Hematopoietic multipotent progenitor cell treated with erythropoietin and hydrocortisone succinate and interleukin-3 and kit ligand, for 4 days (in vitro differentiated cells): ENCODE data around the gene TEX13A.
"Not testable (repeated sequence)": the region's sequence is repeated elsewhere in the genome, so short reads cannot be mapped to it uniquely, and the experiment has no call there.

ENCODE experiments used
- DNase-seq: peaks from one replicate; pipeline ENCODE4 v3.0.0-alpha.2; 2015

TEX13A gene, protein sequence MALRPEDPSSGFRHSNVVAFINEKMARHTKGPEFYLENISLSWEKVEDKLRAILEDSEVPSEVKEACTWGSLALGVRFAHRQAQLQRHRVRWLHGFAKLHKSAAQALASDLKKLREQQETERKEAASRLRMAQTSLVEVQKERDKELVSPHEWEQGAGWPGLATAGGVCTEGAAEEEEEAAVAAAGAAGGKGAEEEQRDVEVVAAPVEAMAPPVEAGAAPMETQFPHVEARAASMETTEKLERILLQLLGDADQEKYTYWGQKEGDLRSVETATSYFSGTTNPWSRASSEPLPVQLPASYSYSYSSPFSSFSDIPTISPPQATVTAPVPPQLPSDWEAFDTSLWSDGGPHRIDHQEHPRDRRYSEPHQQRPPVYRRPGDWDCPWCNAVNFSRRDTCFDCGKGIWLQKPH

DNA sequence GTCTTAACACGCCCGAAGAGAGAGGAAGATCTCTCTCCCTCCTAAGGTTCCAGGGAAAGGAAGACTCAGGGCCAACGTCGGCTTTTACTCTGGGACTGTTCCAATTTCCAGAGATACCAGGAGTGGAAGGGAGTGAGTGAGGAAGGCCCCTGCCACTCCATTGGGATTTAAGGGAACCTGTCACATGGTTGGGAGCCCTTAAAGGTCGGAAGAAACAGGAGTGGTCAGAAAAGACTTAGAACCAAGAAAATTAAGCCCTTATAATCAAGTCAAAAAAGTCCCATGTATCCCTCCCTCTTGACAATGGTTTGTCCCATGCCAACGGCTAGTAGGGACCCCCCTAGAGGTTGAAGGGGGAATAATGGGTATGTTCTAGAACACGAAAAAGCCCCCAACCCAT is at the start of gene TEX13A:
TEX13A (minus strand) TSS at position 59 of the 400 bp plus-strand sequence. CDS start 297 bp downstream, outside the sequence.
- no peak for DNase-seq

DNA sequence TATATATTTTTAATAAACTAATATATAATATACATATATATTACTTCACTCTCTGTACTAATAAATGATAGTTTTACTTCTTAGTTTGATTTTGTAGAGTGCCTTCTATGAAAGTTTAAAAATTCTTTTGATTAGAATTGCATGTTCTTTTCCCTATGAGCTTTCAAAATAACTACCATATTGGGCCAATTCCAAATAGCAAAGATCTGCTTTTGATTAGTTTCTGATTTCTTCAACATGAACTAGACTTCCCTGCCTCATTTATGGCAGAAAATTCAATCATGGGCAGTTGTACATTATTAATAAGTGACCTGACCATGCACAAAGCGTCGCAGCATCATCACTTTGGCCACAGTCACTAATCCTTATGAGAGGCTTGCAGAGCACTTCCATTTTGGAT is 48.9 kb upstream of the TEX13A start:
- no peak for DNase-seq

DNA sequence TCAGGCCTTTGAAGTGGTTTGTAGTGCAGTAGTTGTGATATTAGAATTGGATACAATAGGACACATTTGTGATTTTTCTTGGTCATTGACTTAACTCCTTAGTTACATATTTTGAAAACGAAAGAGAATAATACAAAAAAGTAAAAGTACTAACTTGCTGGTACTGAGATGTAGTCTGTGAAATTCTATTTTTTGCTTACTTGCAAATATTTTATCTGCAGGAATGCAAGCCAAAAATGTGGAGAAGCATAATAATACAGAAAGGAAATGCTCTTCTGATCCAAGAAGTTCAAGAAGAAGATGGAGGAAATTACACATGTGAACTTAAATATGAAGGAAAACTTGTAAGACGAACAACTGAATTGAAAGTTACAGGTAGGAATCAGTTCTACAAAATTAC is 46.7 kb upstream of the TEX13A start:
- DNase-seq, result no peak

DNA sequence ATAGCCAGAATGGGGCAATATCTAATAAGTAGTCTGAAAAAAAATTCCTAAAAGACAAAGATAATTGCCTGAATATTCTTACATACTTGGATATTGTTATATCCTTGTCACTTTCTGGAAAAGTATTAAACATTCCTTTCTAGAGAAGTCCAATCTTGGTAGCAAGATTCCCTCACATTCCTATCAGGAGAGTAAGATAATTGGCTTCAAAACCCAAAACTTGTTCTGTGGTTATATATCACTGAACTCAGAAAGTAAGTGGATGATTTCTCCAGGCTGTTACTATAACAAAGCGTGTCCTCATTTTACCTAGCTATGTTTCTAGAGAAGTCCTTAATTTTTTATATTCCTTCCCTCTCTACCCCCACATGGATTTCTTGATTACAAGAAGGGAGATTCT is 46.0 kb upstream of the TEX13A start:
- no peak for DNase-seq

DNA sequence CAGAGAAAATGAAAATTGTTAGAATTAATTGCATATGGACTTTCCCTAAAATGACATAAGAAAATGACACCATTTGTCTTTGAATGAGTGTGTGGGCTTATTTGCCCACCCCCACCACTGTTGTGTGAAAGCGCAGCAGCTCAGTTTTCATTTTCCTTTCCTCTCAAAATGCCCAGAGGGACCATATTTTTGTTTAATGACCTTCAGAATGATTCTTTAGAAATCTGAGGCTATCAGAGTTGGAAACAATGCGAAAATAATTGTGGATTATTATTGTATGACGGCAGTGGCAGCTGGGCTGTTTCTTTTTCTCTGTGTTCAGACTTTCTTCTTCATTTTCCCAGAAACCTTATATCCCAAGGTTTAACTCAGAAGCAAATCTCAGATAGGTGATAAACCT is 44.6 kb upstream of the TEX13A start:
- DNase-seq, result no peak

DNA sequence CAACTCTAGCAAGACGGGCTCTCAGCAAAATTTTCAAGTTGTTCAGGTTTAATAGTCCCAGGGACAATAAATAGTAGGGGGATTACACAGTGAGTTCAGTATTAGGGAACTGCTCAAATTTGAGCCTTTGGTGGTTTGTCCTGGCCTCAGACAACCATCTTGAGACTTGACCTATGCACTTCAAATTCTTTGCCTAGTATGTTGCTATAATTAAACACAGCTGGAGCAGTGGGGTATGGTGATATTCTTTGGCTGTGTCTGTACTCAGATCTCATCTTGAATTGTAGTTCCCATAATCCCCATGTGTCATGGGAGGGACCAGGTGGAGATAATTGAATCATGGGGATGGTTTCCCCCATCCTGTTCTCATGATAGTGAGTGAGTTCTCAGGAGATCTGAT is 43.3 kb upstream of the TEX13A start:
- DNase-seq, result no peak

DNA sequence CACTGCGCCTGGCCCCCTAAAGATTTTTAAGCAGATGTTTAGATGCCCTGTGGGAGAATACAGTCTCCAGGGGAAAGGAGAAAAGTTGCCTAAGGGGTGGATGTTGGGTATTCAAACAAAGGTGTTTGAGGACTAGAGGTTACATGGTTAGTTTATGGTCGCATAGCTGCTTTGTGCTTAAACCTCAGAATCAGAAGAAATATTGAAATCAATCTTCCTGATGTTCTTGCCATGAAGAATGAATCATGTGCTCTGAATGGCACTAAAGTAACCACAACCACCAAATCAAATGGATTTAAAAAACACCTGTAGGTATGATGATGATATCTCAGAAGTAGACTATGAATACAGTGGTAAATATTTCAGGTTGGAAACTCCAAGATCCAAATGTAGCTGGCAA is 42.7 kb upstream of the TEX13A start:
- no peak for DNase-seq

DNA sequence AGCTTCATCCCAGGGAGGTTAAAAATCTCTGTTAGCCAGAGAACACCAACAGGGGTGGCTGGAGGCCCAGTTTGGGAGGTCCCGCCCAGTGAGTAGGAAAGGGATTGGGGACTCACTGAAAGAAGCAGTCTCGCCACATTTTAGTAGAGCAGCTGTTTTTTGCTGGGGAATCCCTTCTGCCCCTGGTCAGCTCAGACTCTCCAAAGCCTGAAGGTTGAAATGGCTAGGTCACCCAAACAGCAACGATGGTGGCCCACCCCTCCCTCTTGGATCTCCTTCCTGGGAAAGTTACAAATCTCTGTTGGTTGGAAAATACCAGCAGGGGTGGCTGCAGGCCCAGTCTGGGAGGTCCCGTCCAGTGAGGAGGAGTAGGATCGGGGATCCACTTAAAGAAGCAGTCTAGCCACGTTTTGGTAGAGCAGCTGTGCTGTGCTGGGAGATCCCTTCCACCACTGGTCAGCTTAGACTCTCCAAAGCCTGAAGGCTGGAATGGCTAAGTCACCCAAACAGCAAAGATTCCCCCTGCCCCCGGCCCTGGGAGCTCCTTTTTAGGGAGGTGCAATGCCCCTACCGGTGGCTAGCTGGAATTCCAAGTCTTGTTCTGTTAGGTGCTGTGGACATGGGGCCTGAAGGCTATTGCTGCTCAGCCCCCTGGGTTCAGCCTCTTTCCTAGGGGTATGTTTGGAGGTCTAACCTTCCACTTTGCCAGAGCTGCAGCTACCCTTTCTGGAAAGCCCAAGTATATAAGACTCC is 40.0 kb upstream of the TEX13A start:
- DNase-seq, result no peak

DNA sequence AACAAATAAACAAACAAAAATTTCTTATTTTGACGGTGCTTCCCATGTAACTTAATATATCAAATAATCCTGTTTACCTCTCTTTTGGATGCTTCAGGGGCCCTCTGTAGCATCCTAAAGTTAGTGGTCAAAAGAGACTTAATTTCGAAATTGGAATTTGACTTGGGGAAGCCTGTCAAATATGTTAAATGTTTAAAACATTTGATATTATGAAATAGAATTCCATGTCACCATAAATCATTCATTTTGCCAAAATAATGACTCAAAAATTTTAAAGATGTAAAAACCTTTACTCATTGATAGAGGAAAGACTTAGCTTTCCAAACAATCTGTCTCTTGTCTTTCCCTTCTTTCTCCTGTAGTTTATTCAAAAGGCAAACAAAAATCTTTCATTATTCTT is 20.6 kb upstream of the TEX13A start:
- DNase-seq, result no peak

DNA sequence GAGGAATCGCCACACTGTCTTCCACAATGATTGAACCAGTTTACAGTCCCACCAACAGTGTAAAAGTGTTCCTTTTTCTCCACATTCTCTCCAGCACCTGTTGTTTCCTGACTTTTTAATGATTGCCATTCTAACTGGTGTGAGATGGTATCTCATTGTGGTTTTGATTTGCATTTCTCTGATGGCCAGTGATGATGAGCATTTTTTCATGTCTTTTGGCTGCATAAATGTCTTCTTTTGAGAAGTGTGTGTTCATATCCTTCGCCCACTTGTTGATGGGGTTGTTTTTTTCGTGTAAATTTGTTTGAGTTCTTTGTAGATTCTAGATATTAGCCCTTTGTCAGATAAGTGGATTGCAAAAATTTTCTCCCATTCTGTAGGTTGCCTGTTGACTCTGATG is 16.9 kb upstream of the TEX13A start:
- DNase-seq, result not testable (repeated sequence)

DNA sequence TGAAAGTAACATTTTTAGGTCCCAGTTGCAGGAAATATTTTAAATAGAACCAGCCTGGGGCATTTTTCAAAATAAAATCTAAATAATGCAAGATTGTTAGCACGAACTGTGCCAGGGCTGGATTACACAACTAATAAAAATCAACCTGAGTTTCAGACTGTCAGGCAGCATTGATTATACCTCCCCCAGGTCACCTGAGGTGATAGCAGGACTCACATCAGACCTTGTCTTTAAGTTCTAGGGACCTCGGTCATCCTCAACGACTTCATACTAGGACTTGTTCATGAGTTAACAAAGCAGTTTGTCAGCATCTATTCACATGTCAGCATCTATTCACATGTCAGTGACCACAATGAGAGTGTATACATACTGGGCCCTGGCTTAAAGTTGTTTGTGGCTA is 8.7 kb upstream of the TEX13A start:
- no peak for DNase-seq

DNA sequence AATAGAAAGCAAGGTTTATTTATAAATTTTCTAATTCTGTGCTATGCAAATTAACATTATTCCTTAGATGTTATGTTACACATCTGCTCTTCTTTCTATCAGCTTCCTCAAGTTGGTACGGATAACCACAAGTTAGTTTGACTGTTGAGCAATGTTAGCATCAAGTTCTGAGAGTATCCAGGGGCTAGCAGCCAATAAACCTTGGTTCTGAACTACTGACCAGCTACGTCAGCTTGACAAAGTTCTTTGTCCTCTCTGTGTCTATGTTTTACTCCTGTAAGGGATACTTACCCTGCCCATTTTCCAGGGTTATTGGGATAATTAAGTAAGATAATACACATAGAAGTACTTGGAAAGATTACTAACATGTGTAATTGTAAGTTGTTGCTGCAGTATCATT is 8.1 kb upstream of the TEX13A start:
- DNase-seq, result no peak

DNA sequence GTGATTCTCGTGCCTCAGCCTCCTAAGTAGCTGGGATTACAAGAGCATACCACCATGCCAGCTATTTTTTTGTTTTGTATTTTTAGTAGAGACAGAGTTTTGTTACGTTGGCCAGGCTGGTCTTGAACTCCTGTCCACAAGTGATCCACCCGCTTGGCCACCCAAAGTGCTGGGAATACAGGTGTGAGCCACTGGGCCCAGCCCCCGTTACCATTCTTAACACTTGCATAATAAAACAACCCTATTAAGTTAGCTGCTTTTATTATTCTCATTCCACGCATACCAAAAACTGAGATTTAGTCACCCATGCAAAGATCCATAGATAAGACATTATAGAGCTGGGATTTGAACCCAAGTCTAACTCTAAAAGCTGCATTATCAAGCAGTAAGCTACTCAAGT is 6.0 kb upstream of the TEX13A start:
- DNase-seq, result no peak

DNA sequence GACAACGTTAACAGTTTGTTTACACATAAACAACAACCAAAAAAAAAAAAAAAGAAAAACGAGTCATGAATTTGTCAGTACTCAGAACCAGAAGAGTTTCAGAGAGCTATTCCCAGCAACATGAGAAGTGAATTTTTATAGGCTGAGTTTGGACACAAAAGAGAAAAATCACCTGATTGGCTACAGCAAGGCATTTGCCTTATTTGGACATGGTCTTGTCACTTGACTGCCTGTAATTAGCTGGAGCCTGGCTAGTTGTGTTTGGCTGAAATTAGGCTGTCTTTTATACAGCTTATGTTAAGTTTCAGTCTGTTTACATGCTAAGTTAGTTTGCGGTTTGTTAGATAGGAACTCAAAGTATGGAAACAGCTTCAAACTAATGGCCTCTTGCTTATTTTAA is 880 bp upstream of the TEX13A start:
- no peak for DNase-seq

DNA sequence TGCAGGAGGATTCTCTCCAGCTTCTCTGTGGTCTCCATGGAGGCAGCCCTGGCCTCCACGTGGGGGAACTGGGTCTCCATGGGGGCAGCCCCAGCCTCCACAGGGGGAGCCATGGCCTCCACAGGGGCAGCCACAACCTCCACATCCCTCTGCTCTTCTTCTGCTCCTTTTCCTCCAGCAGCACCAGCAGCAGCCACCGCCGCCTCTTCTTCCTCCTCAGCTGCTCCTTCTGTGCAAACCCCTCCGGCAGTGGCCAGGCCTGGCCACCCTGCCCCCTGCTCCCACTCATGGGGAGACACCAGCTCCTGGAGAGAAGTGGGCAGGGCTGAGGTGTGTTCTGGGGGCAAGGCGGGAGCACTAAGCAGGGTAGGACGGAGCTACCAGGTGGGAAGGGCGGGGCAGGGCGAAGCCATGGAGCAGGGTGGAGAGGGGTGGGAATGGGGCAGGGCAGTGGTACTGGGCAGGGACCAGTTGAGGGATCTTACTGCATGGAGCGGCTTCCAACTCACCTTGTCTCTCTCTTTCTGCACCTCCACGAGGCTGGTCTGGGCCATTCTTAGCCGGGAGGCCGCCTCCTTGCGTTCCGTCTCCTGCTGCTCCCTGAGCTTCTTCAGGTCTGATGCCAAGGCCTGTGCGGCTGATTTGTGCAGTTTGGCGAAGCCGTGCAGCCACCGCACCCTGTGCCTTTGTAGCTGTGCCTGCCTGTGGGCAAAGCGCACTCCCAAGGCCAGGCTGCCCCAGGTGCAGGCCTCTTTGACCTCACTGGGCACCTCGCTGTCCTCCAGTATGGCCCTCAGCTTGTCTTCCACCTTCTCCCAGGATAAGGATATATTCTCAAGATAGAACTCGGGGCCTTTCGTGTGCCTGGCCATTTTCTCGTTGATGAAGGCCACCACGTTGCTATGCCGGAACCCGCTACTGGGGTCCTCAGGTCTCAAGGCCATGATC is 766 bp downstream of the TEX13A start:
- no peak for DNase-seq

DNA sequence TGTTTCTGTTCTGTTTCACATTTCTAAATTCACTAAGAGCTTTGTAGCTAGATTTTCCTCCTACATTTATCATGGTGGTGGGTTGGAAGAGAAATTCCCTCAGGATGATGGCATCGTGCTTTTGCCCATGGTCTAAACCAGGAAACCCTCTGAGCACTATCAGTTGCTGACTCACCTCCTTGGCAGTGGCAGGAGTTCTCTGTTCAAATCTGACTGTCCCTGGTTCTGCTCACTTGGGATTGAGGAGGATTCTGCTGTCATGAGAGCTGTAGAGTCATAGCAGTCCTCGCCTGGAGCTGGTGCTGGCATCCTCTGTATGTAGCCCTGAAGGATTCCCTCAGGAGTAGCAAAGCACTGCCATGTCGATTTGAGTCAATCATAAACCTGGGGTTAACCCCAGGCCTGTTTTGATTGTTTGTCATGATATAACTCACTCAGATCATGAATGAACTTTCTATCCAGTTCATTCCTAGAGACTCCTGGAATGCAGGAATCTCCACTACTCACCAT is 9.4 kb downstream of the TEX13A start:
- DNase-seq, result no peak

DNA sequence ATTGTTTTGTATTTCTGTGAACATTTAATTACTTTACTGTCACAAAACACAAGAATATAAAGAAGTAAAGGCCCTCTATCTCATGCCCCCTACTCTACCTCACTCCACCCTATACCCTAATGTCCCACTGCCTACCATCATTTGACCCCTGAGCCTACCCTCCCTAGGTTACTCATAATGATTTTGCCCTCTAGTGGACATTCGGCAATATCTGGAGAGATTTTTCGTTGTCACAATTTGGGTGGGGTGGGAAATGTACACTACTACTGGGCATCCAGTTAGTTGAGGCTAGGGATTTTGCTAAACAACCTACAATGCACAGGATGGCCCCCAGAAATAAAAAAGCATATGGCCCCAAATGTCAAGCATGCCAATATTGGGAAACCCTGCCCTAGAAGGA is 10.2 kb downstream of the TEX13A start:
- peak; percentile 2 for DNase-seq

DNA sequence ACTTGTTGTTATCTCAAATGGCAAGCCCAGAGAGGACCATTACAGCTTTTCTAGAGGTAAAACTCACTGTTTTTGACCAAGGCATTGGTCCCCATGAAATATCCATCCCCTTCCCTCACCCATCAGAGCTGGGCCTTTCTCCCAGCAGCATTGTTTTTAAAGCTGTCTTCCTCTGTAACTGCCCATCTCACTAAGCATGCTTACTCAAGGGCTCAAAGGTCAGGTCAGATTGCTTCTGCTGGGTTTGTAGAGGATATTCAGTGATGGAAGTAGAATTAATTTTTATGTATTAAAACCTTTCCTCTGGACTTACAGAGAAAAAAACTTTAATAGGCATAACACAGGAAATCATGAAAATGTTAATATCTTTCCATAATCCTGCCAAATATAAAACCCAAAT is 11.1 kb downstream of the TEX13A start:
- no peak for DNase-seq

DNA sequence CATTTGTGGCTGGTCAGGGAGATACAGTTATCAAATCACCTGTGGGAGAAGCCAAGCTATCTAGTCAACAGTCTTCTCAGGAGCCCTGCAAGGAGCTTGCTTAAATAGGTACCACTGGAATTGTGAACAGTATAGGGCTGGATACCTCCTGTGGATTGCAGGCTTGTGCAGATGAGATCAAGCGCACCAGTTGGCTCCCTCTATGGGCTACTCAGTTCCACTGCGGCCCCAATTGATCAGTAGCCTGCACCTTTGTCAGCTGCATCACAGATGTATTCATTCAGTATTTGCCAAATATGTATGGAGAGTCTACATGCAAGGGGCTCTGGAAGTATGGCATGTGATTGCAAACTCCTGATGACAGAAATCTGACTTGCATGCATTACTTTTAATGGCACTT is 28.6 kb downstream of the TEX13A start:
- peak; percentile 14 for DNase-seq

DNA sequence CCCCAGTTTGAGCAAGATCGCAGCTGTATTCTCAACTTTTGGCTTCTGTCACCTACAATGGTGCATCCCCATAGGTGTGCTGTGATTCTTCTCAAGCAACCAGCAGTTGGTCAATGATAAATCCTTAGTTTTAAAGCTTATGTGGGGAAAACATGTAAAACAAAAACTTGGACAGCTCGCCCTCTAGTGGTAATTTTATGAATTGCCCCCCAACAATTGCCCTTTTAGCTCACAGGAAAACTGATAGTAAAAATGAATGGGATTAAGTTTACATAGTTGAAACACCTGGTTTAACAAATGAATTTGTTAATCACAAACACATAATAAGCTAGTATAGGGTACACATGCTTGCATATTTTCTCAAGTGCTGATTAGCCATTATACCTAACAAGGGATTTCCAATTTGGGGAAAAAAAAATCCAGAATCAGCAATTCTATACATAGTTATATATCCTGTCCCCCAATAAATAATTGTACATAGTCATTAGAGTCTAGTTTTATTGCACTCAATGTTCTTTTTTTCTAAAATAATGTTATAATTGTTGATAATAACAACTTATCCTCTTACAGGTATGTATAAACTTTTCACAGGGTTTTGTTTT is 30.1 kb downstream of the TEX13A start:
- DNase-seq, result peak; percentile 42

DNA sequence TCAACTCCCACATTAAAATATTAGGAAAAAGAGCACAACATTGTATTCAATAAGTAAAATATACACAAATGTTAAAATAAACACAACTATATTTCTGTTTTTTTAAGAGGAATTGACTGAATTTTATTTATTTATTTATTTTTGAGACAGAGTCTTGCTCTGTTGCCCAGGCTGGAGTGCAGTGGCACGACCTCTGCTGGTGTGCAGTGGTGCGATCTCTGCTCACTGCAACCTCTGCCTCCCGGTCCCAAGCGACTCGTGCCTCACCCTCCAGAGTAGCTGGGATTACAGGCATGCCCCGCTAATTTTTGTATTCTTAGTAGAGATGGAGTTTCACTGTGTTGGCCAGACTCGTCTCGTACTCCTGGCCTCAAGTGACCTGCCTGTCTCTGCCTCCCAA is 31.4 kb downstream of the TEX13A start:
- no peak for DNase-seq

DNA sequence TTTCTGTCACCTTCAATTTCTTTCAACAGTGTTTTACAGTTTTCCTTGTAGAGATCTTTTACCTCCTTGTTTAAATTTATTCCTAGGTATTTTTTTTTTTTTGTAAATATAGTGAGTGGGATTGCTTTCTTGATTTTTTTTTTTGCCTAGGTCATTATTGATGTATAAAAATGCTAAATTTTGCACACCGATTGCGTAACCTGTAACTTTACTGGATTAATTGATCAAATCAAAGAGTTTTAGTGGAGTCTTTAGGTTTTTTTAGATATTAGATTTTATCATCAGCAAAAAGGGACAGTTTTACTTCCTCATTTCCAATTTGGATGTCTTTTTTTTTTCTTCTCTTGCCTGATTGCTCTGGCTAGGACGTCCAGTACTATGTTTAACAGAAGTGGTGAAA is 40.9 kb downstream of the TEX13A start:
- DNase-seq, result no peak

DNA sequence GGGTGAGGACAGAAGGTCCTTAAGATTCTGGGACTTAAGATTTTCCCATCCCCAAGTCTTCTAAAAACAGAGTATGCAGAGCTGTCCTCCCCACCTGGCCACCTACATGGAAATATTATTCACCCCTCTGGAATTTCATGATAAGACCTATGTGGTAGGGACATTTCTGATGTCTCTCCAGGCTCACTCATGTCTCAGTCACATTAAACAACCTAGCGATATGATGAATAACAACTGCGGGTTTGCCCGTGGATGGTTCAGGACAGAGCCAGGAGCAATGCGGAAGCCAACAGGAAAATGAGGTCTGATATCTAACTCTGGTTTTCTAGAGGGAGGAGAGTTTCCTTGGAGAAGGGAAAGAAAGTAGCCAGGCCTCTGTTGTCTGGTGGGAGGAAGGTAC is 47.4 kb downstream of the TEX13A start:
- no peak for DNase-seq
